SKM-1 (cell line): Measurements from ENCODE around the gene UBTD1.
"Not testable (repeated sequence)": the region's sequence is repeated elsewhere in the genome, so short reads cannot be mapped to it uniquely, and the experiment has no call there.

Experiments
- DNase-seq: peaks from one replicate; lab custom pipeline; 2025; ENCODE audit not compliant: unreplicated experiment; lab: John Stamatoyannopoulos, UW

The UBTD1 gene

GRCh38 chr10:97537186-97537869 lies 38.6 kb downstream of the UBTD1 start:
- DNase-seq = no peak

- no peak for DNase-seq
Observed at GRCh38 chr10:97538411-97538810, 39.7 kb downstream of the UBTD1 start.

DNA sequence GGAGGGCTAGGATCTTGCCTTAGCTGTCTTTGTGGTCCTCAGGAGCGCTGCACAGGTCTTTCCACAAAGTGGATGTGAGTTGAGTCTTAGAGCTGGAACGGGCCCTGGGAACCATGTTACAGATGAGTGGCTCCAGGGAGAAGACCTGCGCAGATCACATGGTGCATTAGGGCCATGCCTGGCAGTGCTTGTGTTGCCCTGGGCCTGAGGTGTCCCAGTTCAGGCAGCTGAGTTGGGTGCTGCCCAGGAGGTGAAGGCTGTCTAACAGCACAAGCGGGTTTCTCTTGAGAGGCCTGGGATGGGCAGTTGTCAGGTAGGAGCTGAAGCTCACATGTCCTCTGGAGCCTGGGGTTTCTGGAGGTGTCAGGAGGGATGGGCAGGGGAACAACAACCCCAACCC lies 40.1 kb downstream of the UBTD1 start:
- DNase-seq = no peak

- DNase-seq = no peak
Observed at GRCh38 chr10:97539523-97540200, 40.9 kb downstream of the UBTD1 start.

GRCh38 chr10:97540669-97541500 lies 42.2 kb downstream of the UBTD1 start:
- no peak for DNase-seq

GRCh38 chr10:97542169-97543024 lies 43.7 kb downstream of the UBTD1 start:
- no peak for DNase-seq

- peak; percentile 57 for DNase-seq
Observed at GRCh38 chr10:97543025-97543546, 44.4 kb downstream of the UBTD1 start.

GRCh38 chr10:97546456-97547270 lies 47.9 kb downstream of the UBTD1 start:
- no peak for DNase-seq

- no peak for DNase-seq
Observed at GRCh38 chr10:97547271-97547600, 48.5 kb downstream of the UBTD1 start.

GRCh38 chr10:97547962-97548361 lies 49.2 kb downstream of the UBTD1 start:
- DNase-seq = no peak

GRCh38 chr10:97548828-97549455 lies 50.2 kb downstream of the UBTD1 start:
- no peak for DNase-seq

- no peak for DNase-seq
Observed at GRCh38 chr10:97549587-97550322, 51.0 kb downstream of the UBTD1 start.

GRCh38 chr10:97550336-97551149 lies 51.8 kb downstream of the UBTD1 start:
- no peak for DNase-seq

DNA sequence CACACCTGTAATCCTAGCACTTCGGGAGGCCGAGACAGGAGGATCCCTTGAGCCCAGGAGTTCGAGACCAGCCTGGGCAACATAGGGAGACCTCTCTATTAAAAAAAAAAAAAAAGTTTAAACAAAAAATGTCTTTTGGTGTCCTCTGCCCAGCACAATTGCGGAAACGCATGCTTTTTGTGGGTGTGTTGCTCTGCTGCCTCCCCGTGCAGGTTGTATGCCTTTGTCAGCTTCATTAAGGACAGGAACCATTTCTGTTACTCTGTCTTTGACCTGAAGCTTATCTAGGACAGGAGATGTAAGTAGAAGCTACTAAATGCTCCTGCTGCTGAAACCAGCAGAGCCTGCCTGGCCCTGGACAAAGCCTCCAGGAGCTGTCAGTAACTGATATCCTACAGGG lies 52.5 kb downstream of the UBTD1 start:
- DNase-seq = no peak

DNA sequence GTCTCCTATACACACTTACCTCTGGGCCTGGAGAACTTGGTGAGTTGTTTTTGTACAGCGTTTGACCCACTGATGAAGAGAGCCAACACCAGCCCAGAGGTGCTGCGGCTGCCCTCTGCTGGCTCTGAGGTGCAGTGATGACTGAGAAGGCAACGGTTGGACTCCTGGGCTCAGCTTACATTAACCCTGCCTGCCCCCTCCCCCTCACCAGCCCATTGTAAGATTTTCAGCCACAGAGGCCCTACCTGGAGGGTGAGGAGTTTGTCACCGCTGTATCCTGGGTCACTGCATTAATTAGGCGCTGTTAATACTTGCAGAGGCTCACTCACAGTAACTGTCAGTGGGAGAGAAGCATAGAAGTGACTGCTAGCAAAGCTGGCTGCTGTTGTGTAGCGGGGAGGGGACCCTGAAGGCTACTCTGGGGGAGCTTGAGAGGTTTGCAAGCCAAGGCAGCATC lies 54.9 kb downstream of the UBTD1 start:
- DNase-seq = peak; percentile 56

GRCh38 chr10:97554336-97554735 lies 55.6 kb downstream of the UBTD1 start:
- DNase-seq = not testable (repeated sequence)

DNA sequence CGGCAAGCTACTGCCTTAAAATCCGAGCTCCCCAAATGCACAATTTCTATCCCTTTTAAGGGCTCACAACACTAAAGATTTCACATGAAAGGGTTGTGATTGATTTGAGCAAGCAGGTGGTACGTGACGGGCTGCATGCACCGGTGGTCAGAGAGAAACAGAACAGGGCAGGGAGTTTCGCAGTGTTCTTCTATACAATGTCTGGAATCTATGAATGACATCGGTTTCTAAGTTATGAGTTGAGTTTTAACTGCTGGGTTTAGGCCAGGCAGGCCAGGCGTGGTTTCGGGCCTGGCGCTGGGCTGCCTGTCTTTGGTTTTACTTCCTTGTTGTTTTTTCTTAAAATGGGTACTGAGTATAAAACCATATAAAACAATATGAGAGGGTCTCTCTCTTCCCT lies 56.8 kb downstream of the UBTD1 start:
- not testable (repeated sequence) for DNase-seq
